GM12801 (cell line): ENCODE data around the gene RSBN1L.

Experiments used
- TF ChIP-seq, protein P1 (sequence below): IDR thresholded peaks from one replicate; pipeline ENCODE4 v1.5.1; 2011; ENCODE audit warnings: control low read depth; ENCODE audit not compliant: insufficient read length; ENCODE audit errors: extremely low read depth

The RSBN1L gene

DNA sequence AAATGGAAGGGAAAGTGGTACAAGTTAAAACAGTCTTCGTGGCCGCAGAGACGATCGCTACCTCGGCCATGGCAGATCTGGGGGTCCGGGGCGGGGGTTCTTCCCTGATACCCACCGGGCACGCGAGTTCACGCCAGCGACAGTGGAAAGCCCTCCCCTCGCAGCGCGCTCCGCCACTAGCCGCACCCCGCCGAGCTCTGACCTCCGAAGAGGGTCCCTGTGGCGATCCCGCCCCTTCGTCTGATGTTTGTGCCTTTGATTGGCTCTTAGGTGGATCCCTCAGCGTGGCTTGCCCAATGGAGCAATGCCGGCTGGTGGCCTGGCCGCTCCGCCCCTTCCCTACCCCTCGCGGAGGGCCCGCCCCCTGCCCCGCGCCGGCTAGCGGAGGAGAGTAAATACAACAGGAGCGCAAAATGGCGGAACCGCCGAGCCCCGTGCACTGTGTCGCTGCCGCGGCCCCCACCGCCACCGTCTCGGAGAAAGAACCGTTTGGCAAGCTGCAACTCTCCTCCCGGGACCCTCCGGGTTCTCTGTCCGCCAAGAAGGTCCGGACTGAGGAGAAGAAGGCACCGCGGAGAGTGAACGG, at the start of gene RSBN1L:
Gene RSBN1L (plus strand): TSS at position 403 of the 586 bp plus-strand sequence. CDS start 11 bp downstream, at position 414.
- TF ChIP-seq, protein P1, sequence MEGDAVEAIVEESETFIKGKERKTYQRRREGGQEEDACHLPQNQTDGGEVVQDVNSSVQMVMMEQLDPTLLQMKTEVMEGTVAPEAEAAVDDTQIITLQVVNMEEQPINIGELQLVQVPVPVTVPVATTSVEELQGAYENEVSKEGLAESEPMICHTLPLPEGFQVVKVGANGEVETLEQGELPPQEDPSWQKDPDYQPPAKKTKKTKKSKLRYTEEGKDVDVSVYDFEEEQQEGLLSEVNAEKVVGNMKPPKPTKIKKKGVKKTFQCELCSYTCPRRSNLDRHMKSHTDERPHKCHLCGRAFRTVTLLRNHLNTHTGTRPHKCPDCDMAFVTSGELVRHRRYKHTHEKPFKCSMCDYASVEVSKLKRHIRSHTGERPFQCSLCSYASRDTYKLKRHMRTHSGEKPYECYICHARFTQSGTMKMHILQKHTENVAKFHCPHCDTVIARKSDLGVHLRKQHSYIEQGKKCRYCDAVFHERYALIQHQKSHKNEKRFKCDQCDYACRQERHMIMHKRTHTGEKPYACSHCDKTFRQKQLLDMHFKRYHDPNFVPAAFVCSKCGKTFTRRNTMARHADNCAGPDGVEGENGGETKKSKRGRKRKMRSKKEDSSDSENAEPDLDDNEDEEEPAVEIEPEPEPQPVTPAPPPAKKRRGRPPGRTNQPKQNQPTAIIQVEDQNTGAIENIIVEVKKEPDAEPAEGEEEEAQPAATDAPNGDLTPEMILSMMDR: no peak

DNA sequence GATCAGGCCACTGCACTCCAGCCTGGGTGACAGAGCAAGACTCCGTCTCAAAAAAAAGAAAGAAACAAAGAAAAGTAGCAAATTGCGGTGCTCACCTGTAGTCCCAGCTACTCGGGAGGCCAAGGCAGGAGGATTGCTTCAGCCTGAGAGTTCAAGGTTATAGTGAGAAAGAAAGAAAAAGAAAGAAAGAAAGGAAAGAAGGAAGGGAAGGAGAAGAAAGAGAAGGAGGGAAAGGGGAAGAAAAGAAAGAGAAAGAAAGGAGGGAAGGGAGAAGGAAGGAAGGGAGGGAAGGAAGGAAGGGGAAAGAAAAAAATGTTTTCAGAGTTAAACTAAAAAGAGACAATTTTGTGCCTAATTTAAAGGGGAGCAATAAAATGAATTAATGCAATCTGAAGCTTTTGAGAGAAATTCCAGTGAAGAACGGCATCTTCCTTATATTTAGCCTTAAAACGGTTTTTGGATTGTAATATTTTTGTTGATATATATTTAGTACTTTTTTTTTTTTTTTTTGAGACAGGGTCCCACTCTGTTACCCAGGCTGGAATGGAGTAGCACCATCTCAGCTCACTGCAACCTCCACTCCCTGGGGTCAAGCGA, 47.4 kb upstream of the RSBN1L start:
- TF ChIP-seq, protein P1: no peak

DNA sequence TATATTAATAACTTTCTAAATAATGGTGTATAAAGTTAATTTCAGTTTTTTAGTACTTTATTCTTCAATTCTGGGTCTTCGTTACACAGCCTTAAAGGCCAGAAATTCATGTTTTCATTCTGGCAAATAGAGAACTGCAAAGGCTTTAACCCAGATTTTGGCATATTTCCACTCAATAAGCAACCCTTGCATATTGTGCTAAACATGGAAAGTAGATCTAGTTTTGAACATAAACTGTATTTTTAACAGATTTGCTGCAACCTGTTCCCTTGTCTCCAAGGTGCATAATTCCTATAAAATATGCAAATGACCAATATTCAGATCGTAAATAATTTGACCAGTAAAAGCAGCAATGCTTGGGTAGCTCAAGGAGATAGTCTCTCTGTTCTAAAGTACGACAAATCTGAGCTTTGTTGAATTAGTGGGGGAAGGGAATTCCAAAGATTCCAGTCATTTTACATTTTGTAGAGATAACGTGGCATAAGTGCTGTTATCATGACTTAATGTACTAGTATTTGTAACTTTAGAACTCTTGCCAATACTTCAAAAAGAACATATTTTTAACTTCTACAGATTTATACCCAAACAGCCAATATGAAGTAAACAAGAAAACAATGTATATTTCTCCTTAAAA, 46.4 kb upstream of the RSBN1L start:
- TF ChIP-seq, protein P1: no peak

DNA sequence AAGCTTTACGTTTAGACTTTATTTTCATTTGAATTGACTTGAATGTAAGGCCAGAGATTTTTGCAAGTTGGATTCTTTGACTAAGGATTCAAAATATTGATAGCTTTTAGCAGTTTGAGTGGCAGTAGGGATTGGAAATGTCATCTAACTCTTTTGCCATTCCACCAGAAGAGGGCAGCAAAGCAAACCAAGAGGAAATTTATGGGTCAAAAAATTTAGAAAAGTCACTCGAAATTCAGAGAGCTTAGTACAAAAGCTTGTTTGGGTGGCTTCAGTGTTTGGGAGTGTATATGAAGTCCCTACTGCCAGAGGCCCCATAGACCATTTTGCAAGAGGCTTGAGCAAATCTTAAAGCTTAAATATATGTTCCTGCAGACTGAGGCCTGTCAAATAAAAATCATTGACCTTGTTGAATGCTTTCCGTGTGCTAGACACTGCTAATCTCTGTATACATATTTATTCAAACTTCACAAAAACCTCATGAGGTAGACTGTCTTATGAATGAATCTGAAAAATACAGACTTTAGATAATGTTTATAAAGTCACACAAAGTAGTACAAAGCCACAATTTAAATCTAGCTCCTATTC, 44.6 kb upstream of the RSBN1L start:
- TF ChIP-seq, protein P1: no peak

DNA sequence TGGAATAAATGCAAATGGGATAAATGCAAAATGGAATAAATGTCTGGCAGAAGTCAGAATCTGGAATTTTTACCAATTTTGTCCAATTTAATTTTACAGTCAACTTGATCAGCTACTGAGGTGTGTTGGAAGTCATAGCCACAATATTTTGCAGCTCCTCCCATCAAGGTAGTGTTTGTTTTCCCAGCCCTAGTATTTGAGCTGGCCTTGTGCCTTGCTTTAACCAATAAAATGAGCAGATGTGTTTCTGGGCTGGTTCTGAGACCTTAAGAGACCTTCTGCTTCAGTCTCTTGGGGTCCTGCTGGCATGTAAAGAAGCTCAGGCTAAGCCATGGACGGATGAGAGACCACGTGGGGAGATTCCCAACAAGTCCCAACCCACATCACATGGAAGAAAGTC, 42.7 kb upstream of the RSBN1L start:
- TF ChIP-seq, protein P1: no peak

DNA sequence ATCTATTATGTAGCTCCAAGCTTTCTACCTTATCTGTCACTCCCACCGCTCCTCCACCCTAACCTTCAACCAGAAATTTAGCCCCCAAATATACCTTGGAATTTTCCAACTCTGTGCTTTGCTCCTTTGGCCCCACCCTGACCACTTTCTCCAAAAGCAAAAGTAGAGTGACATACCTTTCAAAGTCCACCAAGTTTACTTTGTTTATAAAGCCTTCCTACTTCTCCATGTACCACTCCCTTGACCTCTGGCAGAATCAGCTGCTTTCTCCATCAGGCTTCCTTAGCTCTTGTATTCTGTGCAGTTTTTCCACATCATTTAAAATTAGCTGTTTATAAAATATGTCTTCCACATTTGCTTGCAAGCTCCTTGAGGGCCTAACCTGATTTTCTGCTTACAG, 40.9 kb upstream of the RSBN1L start:
- TF ChIP-seq, protein P1: no peak

DNA sequence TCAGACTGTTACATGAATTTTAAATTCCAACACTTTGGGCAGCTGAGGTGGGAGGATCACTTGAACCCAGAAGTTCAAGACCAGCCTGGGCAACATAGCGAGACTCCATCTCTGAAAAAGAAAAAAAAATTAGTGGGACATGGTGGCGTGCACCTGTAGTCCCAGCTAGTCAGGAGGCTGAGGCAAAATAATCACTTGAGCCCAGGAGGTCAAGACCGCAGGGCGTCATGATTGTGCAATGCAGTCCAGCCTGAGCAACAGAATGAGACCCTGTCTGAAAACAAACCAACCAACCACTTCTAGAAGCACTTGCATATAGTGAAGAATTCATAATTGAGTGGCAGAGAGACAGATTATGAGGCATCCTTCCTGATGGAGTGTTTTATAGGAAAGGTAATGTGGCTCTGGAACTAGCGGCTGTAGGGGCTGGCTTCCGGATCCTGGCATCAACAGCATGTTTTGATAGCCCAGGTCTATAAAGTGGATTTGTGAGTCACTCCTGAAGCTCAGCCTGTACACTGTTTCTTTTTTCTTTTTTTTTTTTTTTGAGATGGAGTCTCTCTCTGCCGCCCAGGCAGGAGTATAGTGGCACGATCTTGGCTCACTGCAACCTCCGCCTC, 40.3 kb upstream of the RSBN1L start:
- TF ChIP-seq, protein P1: no peak
